HG03378 (cell line): ENCODE results near the gene SNAP47.
A peak's percentile ranks its signal among the peaks of the same experiment; 100 is the strongest.

Experiments
- ATAC-seq: cut with Tn5 transposase; IDR thresholded peaks from one replicate; pipeline ENCODE4 v1.9.1; 2021; ENCODE audit warnings: mild to moderate bottlenecking, moderate library complexity; ENCODE audit not compliant: unreplicated experiment

The SNAP47 gene

DNA sequence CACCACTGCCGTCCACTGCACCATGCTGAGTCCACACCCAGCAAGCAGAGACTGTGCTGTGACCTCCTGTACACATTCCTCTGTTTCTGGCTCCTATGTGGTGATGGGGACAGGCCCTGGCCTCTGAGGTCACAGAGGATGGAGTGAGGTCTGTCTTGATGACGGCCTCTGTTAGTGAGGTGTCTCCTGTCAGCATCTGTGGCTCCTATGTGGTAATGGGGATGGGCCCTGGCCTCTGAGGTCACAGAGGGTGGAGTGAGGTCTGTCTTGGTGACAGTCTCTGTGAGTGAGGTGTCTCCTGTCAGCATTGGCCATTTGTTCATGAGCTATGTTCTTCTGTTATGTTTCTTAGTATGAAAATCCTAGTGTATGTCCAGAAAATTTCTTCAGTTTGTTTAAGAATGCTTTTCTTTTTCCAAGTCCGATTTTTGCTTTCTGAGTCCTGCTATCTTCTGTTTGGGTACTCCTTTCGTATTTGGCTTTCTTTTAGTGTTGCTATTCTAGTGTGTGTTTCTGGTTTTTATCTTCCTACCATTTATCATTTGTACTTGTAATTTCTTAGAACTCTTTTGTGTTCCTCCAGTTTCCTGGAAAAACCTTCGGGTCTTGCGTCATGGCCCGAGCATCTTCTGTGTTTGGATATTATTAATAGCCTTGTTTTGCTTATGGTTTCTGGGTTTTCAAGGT is 13.4 kb downstream of the SNAP47 start:
- no peak for ATAC-seq

DNA sequence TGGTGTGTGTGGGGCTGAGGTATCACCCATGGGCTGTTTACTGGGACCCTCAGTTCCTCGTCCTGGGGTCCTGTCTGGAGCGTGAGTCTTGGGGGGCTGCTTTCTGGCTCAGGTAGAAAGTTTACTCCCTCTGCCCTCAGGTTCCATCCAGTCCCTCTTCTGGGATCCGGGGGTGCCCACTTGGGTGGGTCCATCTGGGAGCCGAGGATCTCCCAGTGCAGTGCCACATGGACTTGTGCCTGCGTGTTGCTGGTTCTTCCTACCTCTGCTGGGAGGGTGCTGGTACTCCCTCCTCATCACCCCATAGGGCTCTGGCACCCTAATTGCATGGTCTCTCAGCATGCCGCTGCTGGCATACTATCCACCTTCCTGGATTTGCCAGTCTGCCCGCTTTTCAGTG is 14.0 kb downstream of the SNAP47 start:
- ATAC-seq: no peak

DNA sequence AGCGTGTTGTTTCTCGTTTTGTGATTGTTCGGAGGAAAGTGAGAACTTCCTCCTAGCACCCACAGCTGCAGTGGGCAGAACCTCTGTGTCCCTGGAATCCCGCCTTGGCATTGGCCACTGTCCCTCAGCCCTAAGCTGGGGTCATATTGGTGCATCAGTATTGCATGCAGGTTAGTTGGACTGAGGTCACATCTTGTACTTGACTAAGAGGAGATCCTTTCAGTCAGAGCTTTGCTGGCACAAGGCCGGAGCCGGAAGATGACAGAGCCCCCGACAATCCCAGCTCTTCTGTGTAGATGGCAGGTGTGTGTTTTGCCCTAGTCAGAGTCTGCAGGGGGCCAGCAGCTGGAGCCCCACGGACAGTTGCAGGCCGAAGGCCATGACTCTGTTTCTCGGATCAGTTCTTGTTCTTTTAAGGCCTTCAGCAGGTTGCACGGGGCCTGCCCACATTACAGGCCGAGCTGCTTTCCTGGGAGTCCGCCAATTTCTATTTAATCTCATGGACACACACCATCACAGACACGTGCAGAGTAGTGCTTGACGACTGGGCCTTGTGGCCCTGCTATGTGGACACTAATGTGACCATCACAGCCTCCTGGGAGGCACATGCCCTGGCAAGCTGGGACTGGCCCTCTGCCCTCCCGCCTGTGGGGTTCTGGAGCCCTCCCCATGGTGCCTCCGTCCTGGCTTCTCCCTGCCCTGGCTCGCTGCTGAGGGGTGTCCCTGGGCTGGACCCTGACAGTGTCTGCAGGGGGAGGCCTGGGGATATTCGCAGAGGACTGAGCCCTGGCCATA is 14.9 kb downstream of the SNAP47 start:
- no peak for ATAC-seq

GRCh38 chr1:227753999-227754711 is 18.9 kb downstream of the SNAP47 start:
- ATAC-seq: no peak

GRCh38 chr1:227754958-227755357 is 19.7 kb downstream of the SNAP47 start:
- ATAC-seq: no peak

- ATAC-seq: no peak
Observed at GRCh38 chr1:227756172-227756959, 21.1 kb downstream of the SNAP47 start.

DNA sequence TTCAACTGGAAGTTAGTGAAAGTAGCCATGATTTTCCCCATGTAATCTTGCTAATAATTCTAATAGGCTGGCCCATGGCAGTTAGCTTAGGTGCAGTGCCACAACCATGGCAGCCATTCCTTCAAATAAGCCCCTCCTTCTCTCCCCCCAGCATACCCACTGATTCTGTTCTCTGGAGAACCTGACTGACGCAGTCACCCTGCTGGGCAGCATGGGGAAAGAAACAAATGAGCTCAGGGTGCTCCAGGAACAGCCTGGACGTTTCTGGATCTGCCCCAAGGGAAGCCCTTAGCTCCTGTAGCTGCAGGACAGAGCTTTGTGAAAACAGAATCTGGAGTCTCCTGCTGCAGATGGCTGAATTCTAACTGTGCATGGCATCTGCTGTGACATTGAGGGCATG is 22.5 kb downstream of the SNAP47 start:
- no peak for ATAC-seq

- ATAC-seq: peak; percentile 58
Observed at GRCh38 chr1:227758366-227758765, 23.1 kb downstream of the SNAP47 start.

- no peak for ATAC-seq
Observed at GRCh38 chr1:227759341-227760300, 24.4 kb downstream of the SNAP47 start.

DNA sequence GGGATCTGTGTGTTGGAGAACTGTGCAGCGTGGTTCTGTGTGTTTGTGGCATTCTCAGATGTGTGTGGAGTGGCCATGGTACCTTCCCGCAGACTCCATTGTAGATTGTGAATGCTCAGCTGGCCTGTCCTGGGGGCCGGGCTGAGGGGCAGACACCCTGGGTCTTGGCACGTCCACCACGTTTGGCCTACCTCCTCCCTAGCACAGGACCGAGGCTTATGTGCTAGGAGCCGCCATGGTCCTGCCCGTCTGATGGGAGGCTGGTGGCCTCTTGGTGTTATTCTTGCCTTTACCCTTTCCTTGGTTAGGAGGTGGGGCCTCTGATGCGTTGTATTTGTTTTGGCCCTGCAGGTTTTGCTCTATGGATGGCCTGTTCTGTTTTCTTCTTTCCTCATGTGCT is 25.1 kb downstream of the SNAP47 start:
- no peak for ATAC-seq

- no peak for ATAC-seq
Observed at GRCh38 chr1:227761621-227762230, 26.5 kb downstream of the SNAP47 start.

DNA sequence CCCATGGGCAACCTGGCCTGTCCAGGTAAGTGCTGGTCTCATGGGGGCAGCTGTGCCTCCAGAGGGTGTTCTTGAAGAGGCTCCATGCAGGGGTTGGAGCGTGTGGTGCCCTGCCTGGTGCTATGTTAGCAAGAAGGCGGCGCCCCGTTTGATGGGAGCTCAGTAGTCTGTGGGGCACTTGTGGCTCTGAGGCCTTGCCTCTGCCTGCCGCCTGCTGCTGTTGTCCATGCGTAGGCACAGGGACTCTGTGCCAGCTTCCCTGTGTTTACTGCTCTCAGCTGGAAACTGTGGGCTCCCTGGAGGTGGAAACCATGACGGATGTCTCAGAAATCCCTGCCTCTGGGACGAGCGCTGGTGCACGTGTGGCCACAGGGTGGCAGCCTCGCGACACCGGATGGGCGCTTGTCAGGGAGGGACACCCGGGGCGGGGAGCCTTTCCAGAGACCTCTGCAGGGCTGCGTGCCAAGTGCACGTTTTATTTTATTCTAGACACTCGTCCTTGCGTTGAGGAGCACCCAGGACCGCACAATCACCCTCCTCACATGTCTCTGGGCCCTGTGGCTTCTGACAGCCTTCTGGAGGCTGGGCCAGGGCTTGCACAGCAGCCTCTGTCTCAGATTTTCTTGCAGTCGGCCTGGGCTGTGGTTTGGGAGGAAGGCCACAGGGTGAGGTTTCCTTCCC is 27.1 kb downstream of the SNAP47 start:
- peak; percentile 59 for ATAC-seq

GRCh38 chr1:227763246-227764018 is 28.2 kb downstream of the SNAP47 start:
- no peak for ATAC-seq

DNA sequence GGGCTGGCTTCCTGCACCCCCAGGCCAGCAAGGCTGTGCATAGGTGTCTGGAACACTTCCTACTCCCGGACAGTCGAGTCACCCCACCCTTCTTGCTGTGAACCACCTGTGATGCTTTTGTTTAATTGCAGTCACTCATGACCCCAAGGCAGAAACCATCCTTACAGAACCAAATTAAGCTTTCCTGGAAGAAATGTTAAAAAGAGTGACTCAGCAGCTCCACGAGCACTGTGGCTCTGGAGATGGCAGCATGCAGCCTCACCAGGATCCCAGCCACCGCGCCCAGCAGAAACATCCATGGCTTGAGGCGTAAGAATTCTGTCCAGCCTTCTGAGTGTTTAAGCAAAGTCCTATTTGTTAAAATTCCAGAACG is 28.8 kb downstream of the SNAP47 start:
- ATAC-seq: no peak

DNA sequence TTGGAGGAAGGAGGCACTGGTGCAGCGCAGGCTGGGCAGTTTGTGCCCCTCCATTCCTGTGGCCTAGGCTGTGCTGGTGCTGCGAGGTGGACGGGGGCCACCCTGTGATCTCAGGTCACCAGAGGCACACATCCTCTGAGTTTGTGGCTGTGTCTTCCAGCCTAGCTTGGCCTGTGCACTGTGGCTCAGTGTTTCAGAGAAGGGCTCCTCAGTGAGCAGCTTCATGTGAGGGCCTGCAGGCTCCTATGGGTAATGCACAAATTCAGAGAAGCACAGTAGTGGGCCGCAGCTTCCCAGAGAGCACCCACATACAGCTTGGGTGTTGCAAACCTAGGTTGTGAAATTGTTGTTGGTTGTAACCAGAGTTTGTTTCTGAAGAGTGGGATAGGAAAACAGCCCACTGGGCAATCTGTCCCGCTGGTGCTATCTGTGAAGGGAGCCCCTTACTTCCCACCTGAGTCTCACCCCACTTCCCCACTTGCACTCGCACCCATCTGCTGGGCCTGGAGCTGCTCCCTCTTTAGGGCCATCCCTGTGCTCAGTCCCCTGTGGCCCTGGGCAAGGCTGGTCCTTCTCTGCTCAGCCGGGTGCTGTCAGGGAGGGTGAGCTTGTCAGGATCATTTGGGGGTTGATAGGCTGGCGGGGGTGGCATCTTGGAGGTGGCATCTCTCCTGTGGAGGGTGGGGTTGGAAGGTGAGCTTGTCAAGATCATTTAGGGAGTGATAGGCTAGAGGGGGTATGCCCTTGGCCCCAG is 30.2 kb downstream of the SNAP47 start:
- no peak for ATAC-seq

GRCh38 chr1:227766015-227766634 is 30.9 kb downstream of the SNAP47 start:
- ATAC-seq: no peak

DNA sequence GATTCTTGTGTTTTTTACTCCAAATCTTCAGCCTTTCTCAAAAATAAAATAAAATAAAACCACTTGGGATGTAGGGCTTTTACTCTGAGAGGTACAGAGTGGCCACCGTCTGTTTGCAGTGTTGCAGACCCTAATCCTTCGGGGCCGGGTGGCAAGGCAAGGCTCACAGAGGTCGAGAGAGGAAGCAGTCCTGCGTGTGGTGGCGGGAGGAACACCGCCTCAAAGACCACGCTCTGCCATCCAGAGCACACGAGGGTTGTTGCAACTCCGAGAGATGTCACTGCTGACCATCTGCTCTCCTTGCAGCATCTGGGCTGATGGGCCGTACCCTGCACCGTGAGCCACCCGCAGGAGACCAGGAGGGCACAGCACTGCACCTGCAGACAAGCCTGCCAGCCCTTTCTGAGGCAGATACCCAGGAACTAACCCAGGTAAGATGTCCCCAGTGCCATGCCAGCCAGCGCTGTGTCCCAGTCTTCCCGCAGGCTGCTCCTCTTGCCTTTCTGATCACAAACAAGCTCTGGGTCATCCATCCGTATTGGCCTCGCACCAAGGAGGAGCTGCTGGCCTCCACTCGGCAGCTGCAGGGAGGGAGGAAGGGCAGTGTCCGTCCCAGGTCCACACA is 31.5 kb downstream of the SNAP47 start:
- no peak for ATAC-seq
